Small intestine (tissue), 4 donors: ENCODE measurements around the gene ANO5. TPM values are rescaled to one million over a fixed set of nuclear protein-coding genes. Genes with fewer than 3 reads are reported as not detected.

Experiments used
- polyA plus RNA-seq, 4 donors: library from polyadenylated mRNA; stranded (reverse) in 3 of 4; unstranded in 1 of 4; fragments of 200-250 nt in 3 of 4; fragments of 120-200 nt in 1 of 4; gene quantifications; one replicate each; pipeline versions ENCODE4 v1.2.1 to v1.2.3, GENCODE V29; 2013
- donor health status: healthy with polysubstance abuse.
- donor health status: Bipolar disorder and iron deficiency.
- donor health status: healthy.

Gene ANO5
- polyA plus RNA-seq, 4 donors = 1.4 to 7.8 (median 1.7) TPM

Other genes starting within 250 kb of the ANO5 start
- gene SLC17A6, start 145.3 kb downstream of the ANO5 start, polyA plus RNA-seq = not detected